Stimulated activated naive CD8-positive, alpha-beta T cell treated with anti-CD3 and anti-CD28 coated beads, Interleukin-15, amount 100 ng/mL, for 72 hours (primary cell): ENCODE measurements around the gene GNG8.

Experiments
- ATAC-seq: fragments of 150-1000 bp; cut with Tn5 transposase; 2 replicates; pipeline ENCODE4 v1.10.0; 2021; ENCODE audit warnings: mild to moderate bottlenecking, moderate library complexity
- DNase-seq, 2 donors: peaks; one replicate each; pipeline ENCODE4 v3.0.0; 2021 to 2022
- H3K27ac Mint-ChIP-seq, 2 donors: one replicate each; pipeline ENCODE4 v1.8.0; 2022; ENCODE audit warnings: mild to moderate bottlenecking in 2 of 2, mixed read lengths in 2 of 2, moderate library complexity in 2 of 2
- H3K27me3 Mint-ChIP-seq: one replicate; pipeline ENCODE4 v1.8.0; 2022; ENCODE audit warnings: mixed read lengths
- H3K4me1 Mint-ChIP-seq: one replicate; pipeline ENCODE4 v1.8.0; 2022; ENCODE audit warnings: mild to moderate bottlenecking, mixed read lengths
- H3K4me3 Mint-ChIP-seq, 2 donors: one replicate each; pipeline ENCODE4 v1.8.0; 2022; ENCODE audit warnings: mild to moderate bottlenecking in 2 of 2, mixed read lengths in 2 of 2, moderate library complexity in 1 of 2
- H3K9me3 Mint-ChIP-seq, 2 donors: one replicate each; pipeline ENCODE4 v1.8.0; 2022; ENCODE audit warnings: mixed read lengths in 2 of 2

Gene GNG8

GRCh38 chr19:46654621-46655152 is 18.7 kb upstream of the GNG8 start:
- Mint-ChIP-seq H3K4me3 (peak overlapping the region in 1 of 2 donors; percentile 37), H3K27me3 (peaks cover 81% of the 10 kb centered on the region)
- ATAC-seq: no peak

DNA sequence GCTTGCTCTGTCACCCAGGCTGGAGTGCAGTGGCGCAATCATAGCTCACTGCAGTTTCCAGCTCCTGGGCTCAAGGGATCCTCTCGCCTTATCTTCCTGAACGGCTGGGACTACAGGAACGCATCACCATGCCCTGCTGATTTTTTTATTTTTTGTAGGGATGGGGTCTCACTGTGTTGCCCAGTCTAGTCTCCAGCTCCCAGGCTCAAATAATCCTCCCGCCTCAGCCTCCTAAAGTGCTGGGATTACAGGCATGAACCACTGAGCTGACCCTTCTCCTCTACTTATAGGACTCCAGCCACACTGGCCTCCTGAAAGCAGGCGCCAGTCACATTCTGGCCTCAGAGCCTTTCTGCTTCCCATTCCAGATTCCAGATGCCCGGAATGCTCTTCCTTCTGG is 14.4 kb upstream of the GNG8 start:
- Mint-ChIP-seq H3K4me1 (peaks cover 16% of the 10 kb centered on the region), H3K27me3 (peaks cover 74% of the 10 kb centered on the region), H3K4me3 (peak overlapping the region in 1 of 2 donors; percentile 12), H3K27ac (no peak overlapping the region), H3K9me3 (no peaks in the 10 kb centered on the region)
- DNase-seq (no peak), ATAC-seq (no peak)

More at GRCh38 chr19:46654621-46655152, 18.7 kb upstream of the GNG8 start:
- Mint-ChIP-seq H3K9me3 (no peaks in the 10 kb centered on the region), H3K27ac (no peak overlapping the region), H3K4me1 (peaks cover 17% of the 10 kb centered on the region)
- DNase-seq: no peak

- Mint-ChIP-seq H3K27me3 (peaks cover 62% of the 10 kb centered on the region), H3K9me3 (no peaks in the 10 kb centered on the region), H3K4me3 (peak overlapping the region; percentile 51 to 58), H3K4me1 (peaks cover 16% of the 10 kb centered on the region), H3K27ac (no peak overlapping the region)
- DNase-seq (no peak), ATAC-seq (peak; percentile 48)
Observed at GRCh38 chr19:46648961-46649960, 13.3 kb upstream of the GNG8 start.

DNA sequence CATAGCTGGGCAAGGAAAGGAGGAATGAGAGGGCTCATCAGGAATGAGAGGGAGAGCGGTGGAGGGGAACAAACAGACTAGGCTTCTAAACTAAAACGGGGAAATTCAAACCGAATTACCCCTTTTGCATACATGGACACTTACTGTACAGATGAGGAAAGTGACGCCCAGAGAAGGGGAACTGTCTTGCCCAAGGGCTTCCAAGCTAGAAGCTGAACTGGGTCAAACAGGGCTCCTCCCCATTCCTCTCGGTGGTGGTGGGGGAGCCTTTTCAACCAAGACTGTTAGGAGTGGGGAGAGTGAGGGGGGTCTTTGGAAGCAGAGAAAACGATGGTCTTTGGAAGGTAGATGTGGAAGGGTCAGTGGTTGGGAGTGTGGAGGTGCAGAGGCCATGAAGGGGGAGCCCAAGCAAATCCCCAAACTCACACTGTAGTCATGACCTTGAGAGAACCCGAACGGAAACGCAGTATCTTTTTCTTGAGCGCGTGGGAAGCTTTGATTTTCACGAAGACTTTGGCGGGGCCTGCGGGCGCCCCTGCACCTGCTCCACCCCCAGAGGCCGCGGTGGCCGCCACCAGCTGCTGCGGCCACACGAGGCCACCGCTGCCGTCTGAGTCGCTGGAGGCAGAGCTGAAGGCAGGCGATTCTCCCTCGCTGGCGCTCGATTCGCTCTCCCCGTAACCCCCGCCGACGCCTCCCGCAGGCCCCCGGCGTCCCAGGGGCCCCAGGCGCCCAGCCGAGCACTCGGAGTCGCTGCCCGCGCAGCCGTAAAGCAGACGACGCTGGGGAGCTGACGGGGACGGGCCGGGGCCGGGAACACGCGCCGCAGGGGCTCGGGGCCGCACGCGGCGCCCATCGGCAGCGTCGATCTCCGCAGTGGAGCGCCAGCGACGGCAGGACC is 12.3 kb upstream of the GNG8 start:
- DNase-seq (no peak), ATAC-seq (peak; percentile 53)
- Mint-ChIP-seq H3K4me3 (peak overlapping the region; percentile 49 to 56), H3K27me3 (peaks cover 53% of the 10 kb centered on the region), H3K27ac (no peak overlapping the region), H3K9me3 (no peaks in the 10 kb centered on the region), H3K4me1 (peaks cover 10% of the 10 kb centered on the region)

DNA sequence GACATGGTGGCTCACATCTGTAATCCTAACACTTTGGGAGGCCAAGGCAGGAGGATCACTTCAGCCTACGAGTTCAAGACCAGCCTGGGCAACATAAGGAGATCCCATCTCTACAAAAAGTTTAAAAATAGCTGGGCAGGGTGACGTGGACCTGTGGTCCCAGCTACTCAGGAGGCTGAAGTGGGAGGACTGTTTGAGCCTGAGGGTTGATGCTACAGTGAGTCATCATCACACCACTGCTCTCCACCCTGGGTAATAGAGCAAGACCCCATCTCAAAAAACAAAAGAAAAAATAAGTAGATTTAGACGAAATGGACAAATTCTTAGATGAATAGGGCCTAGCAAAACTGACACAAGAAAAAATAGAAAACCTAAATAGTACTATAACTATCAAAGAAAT is 10.4 kb upstream of the GNG8 start:
- no peaks in the 10 kb centered on the region for H3K9me3 Mint-ChIP-seq
- H3K27me3 Mint-ChIP-seq: peaks cover 45% of the 10 kb centered on the region
- no peak overlapping the region for H3K27ac Mint-ChIP-seq
- ATAC-seq: no peak
- H3K4me1 Mint-ChIP-seq: peaks cover 10% of the 10 kb centered on the region
- H3K4me3 Mint-ChIP-seq: no peak overlapping the region
- no peak for DNase-seq

DNA sequence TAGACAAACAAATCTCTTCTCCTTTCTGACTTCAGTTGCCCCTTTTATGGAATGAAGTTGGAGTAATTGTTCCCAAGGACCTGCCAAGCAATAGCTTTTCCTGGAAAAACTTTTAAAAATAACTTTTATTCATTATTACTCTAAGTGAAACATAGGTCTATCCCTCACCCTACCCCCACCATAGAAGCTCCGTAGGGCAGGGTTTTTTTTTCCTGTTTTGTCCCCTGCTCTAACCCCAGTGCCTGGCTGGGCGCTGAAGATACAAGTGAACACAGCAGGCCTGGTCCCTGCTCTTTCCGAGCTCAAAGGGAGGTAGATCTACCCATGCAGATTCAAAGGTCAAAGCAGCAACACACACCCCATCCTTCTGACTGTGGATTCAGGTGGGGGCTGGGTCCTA is 8.7 kb upstream of the GNG8 start:
- peaks cover 36% of the 10 kb centered on the region for H3K27me3 Mint-ChIP-seq
- no peak overlapping the region for H3K27ac Mint-ChIP-seq
- H3K4me3 Mint-ChIP-seq: no peak overlapping the region
- ATAC-seq (no peak), DNase-seq (no peak)
- H3K4me1 Mint-ChIP-seq: peaks cover 10% of the 10 kb centered on the region
- no peaks in the 10 kb centered on the region for H3K9me3 Mint-ChIP-seq

DNA sequence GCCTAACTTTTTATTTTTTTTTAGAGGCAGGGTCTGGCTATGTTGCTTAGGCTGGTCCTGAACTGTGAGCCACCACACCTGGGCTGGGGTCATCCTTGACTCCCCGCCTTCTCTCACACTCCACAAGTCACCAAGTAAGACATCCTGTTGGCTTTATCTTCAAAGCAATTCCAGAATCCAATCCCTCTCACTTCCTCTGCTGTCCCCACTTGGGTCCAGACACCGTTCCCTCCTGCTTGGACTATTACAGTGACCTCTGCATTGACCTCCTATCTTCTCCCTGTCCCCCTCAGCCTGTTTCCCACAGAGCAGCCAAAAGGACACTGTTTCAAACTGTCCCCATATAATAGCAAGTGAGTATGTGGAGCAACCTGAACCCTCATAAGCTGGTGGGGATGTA is 4.7 kb upstream of the GNG8 start:
- no peak overlapping the region for H3K27ac Mint-ChIP-seq
- H3K4me1 Mint-ChIP-seq: no peaks in the 10 kb centered on the region
- no peak for DNase-seq
- no peaks in the 10 kb centered on the region for H3K9me3 Mint-ChIP-seq
- peaks cover 17% of the 10 kb centered on the region for H3K27me3 Mint-ChIP-seq
- ATAC-seq: no peak
- peak overlapping the region in 1 of 2 donors; percentile 23 for H3K4me3 Mint-ChIP-seq

- Mint-ChIP-seq H3K9me3 (no peaks in the 10 kb centered on the region), H3K4me3 (no peak overlapping the region), H3K27me3 (peaks cover 17% of the 10 kb centered on the region), H3K4me1 (peaks cover 6% of the 10 kb centered on the region), H3K27ac (no peak overlapping the region)
- peak in 1 of 2 donors; percentile 56 for DNase-seq
- ATAC-seq: peak; percentile 22
Observed at GRCh38 chr19:46639358-46640182, 3.6 kb upstream of the GNG8 start.

DNA sequence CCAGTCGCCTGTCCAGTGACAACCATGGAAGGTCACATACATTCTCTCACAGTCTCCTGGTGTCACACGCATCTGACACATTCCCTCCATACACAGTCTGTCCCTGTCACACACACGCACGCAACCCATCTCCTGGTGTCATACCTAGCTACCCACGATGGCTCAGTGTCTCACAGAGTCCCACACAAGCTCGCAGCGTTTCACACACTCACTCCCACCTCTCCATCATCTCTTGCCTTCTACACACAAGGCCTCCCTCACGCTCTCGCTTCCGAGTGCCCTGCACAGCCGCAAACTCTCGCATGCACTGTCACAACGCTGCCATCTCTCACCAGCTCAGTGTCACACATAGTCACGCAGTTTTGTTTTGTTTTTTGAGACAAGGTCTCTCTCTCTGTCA is 1.2 kb upstream of the GNG8 start:
- no peaks in the 10 kb centered on the region for H3K9me3 Mint-ChIP-seq
- H3K4me3 Mint-ChIP-seq: no peak overlapping the region
- ATAC-seq (no peak), DNase-seq (no peak)
- H3K27me3 Mint-ChIP-seq: peaks cover 8% of the 10 kb centered on the region
- H3K4me1 Mint-ChIP-seq: peaks cover 17% of the 10 kb centered on the region
- no peak overlapping the region for H3K27ac Mint-ChIP-seq

GRCh38 chr19:46634656-46635218 is 1.3 kb downstream of the GNG8 start:
- no peaks in the 10 kb centered on the region for H3K27me3 Mint-ChIP-seq

DNA sequence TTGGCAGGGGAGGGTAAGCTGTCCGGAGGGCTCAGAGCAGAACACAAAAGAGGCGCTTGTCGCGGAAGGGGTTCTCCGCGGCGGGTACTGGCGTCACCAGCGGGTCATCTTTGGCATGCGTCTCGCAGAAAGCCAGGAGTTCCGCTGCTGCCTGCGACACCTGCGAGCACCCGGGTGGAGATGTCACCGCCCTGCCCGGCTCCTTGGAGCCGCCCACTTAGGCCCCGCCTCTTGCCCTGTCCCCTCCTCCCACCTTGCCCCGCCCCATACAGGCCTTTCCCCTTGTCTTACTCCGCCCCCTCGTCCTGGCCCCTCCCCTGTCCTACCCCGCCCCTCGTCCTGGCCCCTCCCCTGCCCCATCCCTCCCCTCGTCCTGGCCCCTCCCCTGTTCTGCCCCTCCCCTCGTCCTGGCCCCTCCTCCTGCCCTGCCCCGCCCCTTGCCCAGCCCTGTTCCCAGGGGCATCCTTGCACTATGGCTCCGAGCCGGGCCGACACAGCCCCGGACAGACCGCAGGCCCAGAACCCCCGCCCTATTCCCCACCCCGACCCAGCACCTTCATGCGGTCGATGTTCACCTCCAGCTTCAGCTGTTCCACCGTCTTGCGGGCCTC is 1.9 kb downstream of the GNG8 start:
- peak; percentile 98 for DNase-seq
- H3K27me3 Mint-ChIP-seq: no peaks in the 10 kb centered on the region
- peak overlapping the region; percentile 12 to 66 for H3K27ac Mint-ChIP-seq

More at GRCh38 chr19:46634656-46635218, 1.3 kb downstream of the GNG8 start:
- no peaks in the 10 kb centered on the region for H3K9me3 Mint-ChIP-seq
- H3K4me1 Mint-ChIP-seq: peaks cover 30% of the 10 kb centered on the region
- ATAC-seq (no peak), DNase-seq (no peak)
- H3K27ac Mint-ChIP-seq: peak overlapping the region in 1 of 2 donors; percentile 57
- peak overlapping the region; percentile 82 to 88 for H3K4me3 Mint-ChIP-seq

DNA sequence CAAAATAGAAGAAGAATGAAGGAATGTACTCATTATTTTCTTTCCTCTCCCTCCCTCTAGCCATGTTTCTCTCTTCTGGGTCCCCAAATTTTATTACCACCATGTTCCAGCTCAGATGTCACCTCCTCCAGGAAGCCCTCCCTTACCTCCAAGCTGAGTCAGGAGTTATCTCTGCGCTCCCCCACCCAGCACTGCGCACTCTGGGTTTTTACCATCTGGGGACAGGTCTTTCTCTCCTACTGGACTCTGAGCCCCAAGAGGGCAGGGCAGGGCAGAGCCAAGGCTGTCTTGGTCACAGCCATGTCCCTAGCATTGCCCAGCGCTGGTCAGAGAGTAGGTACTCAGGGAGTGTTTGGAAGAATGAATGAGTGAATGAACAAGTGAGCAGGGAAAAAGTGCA is 2.9 kb downstream of the GNG8 start:
- no peaks in the 10 kb centered on the region for H3K27me3 Mint-ChIP-seq
- DNase-seq (no peak), ATAC-seq (no peak)
- H3K27ac Mint-ChIP-seq: no peak overlapping the region
- peak overlapping the region; percentile 82 to 88 for H3K4me3 Mint-ChIP-seq
- H3K4me1 Mint-ChIP-seq: peaks cover 44% of the 10 kb centered on the region
- H3K9me3 Mint-ChIP-seq: no peaks in the 10 kb centered on the region

More for the DNA sequence above, 1.9 kb downstream of the GNG8 start:
- H3K4me3 Mint-ChIP-seq: peak overlapping the region; percentile 82 to 88
- H3K4me1 Mint-ChIP-seq: peaks cover 33% of the 10 kb centered on the region
- no peaks in the 10 kb centered on the region for H3K9me3 Mint-ChIP-seq
- peak; percentile 71 for ATAC-seq

DNA sequence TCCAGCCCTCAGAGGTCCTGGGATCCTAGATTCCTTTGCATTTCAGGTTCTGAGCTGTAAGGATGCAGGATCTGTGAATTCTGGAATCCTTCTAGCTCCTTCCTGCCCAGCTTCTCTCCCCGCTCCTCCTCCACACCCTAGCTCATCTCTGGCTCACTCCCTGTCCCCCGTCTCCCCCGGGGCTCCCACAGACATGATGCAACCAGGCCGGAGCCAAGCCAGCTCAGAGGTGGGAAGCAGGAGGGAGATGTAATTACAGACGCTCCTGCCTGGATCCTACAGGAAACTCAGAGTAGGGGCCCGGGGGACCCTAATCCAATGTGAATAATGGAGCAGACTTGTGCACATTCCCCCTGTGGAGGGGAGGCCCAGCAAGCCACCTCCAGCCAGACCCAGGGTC is 4.5 kb downstream of the GNG8 start:
- Mint-ChIP-seq H3K27me3 (no peaks in the 10 kb centered on the region), H3K9me3 (no peaks in the 10 kb centered on the region), H3K4me3 (no peak overlapping the region), H3K4me1 (peaks cover 58% of the 10 kb centered on the region), H3K27ac (no peak overlapping the region)
- ATAC-seq (no peak), DNase-seq (no peak)

DNA sequence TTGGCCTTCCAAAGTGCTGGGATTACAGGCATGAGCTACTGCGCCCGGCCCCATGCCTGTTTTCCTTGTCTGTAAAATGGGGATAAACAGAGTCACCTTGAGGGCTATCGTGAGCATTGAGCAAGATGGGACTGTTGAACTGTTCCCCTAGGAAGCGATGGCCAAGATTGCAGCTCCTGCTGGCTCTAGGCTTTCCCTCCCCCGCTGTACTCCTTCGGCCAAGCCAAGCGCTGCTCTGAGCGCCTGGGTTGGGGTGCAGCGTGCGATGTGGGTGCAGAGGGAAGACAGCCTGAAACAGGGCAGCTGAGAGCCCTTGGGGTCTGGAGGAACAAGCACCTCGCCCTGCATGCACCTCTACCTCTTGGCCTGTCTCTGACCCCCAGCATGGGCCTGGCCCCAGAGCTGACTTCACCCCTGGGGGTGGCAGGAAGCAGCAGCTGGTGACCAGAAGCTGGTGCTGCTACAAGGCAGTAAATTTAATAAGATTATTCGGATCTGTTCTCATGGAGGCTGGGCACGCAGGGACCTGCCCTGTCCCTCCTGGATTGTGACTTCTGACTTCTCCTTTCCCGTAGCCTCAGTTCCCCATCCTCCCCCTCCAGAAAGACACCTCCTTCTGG is 5.3 kb downstream of the GNG8 start:
- H3K4me3 Mint-ChIP-seq: no peak overlapping the region
- no peak overlapping the region for H3K27ac Mint-ChIP-seq
- no peaks in the 10 kb centered on the region for H3K27me3 Mint-ChIP-seq
- ATAC-seq: no peak
- H3K4me1 Mint-ChIP-seq: peaks cover 66% of the 10 kb centered on the region
- no peak for DNase-seq
- H3K9me3 Mint-ChIP-seq: no peaks in the 10 kb centered on the region
